Measurements from ENCODE around the gene TNNC1. TPM values are rescaled to one million over a fixed set of nuclear protein-coding genes. Genes with fewer than 3 reads are reported as not detected.

TNNC1 gene
- total RNA-seq, 1 experiment from 2014 or later, result 5.6 TPM

GRCh38 chr3:52452126-52452525 lies 1.7 kb downstream of the TNNC1 start (continued):
- TF ChIP-seq USF2 (CRISPR knock-in tag; IDR thresholded peaks at IDR 0.05) (no peak), ZBTB43 (CRISPR knock-in tag; IDR thresholded peaks at IDR 0.05) (no peak)

GRCh38 chr3:52451237-52452083 lies 2.4 kb downstream of the TNNC1 start:
- H3K36me3 Mint-ChIP-seq, result no peaks in the 10 kb centered on the region
- no peak overlapping the region for H3K4me3 Mint-ChIP-seq
- H3K9me3 Mint-ChIP-seq, result no peaks in the 10 kb centered on the region
- no peaks in the 10 kb centered on the region; the same call in 1 of the 2 replicates for H3K27me3 Mint-ChIP-seq (ENCODE audit: low read depth)
- ATAC-seq (no peak), DNase-seq (ENCODE audit: low spot score) (no peak)
- ChIA-PET CTCF (interaction anchor here (0.7 to 3.8 kb wide), 3 partner anchors 22 to 66 kb away, joined by 3 to 20 read pairs (median 9); no protein-coding TSS in a partner anchor), POLR2A (no interaction called here)
- peaks cover 25% of the 10 kb centered on the region for H3K4me1 Mint-ChIP-seq
- TF ChIP-seq OVOL2 (CRISPR knock-in tag; IDR thresholded peaks at IDR 0.05; ENCODE audit: borderline replicate concordance) (no peak), CDX4 (CRISPR knock-in tag; IDR thresholded peaks at IDR 0.05; ENCODE audit: borderline replicate concordance) (no peak), ZBTB43 (CRISPR knock-in tag; IDR thresholded peaks at IDR 0.05) (no peak), KAT7 (CRISPR knock-in tag; IDR thresholded peaks at IDR 0.05; ENCODE audit: borderline replicate concordance) (no peak), ARID4B (CRISPR knock-in tag; IDR thresholded peaks at IDR 0.05; ENCODE audit: borderline replicate concordance) (no peak), SMAD4 (CRISPR knock-in tag; IDR thresholded peaks at IDR 0.05) (no peak), ZNF232 (CRISPR knock-in tag; IDR thresholded peaks at IDR 0.05) (no peak), ZNF219 (CRISPR knock-in tag; IDR thresholded peaks at IDR 0.05; ENCODE audit: borderline replicate concordance) (no peak), ESRRA (CRISPR knock-in tag; IDR thresholded peaks at IDR 0.05; ENCODE audit: borderline replicate concordance) (no peak)
- peak overlapping the region; percentile 42; the same call in 1 of the 2 replicates for H3K27ac Mint-ChIP-seq

GRCh38 chr3:52450489-52451236 lies 3.2 kb downstream of the TNNC1 start:
- no peak for DNase-seq (ENCODE audit: low spot score)
- TF ChIP-seq E2F1 (CRISPR knock-in tag; IDR thresholded peaks at IDR 0.05) (no peak), ZNF423 (CRISPR knock-in tag; IDR thresholded peaks at IDR 0.05) (no peak), ZNF232 (CRISPR knock-in tag; IDR thresholded peaks at IDR 0.05) (no peak), PREB (CRISPR knock-in tag; IDR thresholded peaks at IDR 0.05; ENCODE audit: borderline replicate concordance) (no peak), NR3C1 (CRISPR knock-in tag; conservative IDR thresholded peaks at IDR 0.05; ENCODE audit: low read depth) (no peak), ZBTB21 (CRISPR knock-in tag; IDR thresholded peaks at IDR 0.05; ENCODE audit: borderline replicate concordance) (no peak), ZNF263 (CRISPR knock-in tag; IDR thresholded peaks at IDR 0.05; ENCODE audit: low read depth) (no peak), CDX4 (CRISPR knock-in tag; IDR thresholded peaks at IDR 0.05; ENCODE audit: borderline replicate concordance) (no peak)

More at GRCh38 chr3:52450489-52451236, 3.2 kb downstream of the TNNC1 start:
- CTCF ChIA-PET, result interaction anchor here (0.7 to 7.4 kb wide), 6 partner anchors 23 to 230 kb away, joined by 3 to 82 read pairs (median 7); no protein-coding TSS in a partner anchor
- Mint-ChIP-seq H3K9me3 (no peaks in the 10 kb centered on the region), H3K27me3 (ENCODE audit: low read depth) (no peaks in the 10 kb centered on the region; the same call in 1 of the 2 replicates), H3K27ac (0 out of 2 replicates have a peak overlapping the region, but pooled peaks have one; percentile 16), H3K36me3 (no peaks in the 10 kb centered on the region), H3K4me1 (peaks cover 25% of the 10 kb centered on the region), H3K4me3 (no peak overlapping the region)
- POLR2A ChIA-PET, result no interaction called here
- ATAC-seq, result no peak

Measured in WTC11 (cell line).